Measurements from ENCODE around the gene MPV17L2. TPM values are rescaled to one million over a fixed set of nuclear protein-coding genes. Genes with fewer than 3 reads are reported as not detected.

MPV17L2 gene
- total RNA-seq, 3 donors from 2014 or later, result 6.7 to 12.4 (median 12.0) TPM

- ATAC-seq (no peak), DNase-seq (no peak)
- H3K4me1 ChIP-seq (ENCODE audit: low read depth), result peaks cover 7% of the 10 kb centered on the region
- intact Hi-C loops (cut with DNase I, micrococcal nuclease), result no loop called here
- H3K36me3 ChIP-seq (ENCODE audit: low read depth), result peaks cover under 1% of the 10 kb centered on the region
- TF ChIP-seq, protein P1, sequence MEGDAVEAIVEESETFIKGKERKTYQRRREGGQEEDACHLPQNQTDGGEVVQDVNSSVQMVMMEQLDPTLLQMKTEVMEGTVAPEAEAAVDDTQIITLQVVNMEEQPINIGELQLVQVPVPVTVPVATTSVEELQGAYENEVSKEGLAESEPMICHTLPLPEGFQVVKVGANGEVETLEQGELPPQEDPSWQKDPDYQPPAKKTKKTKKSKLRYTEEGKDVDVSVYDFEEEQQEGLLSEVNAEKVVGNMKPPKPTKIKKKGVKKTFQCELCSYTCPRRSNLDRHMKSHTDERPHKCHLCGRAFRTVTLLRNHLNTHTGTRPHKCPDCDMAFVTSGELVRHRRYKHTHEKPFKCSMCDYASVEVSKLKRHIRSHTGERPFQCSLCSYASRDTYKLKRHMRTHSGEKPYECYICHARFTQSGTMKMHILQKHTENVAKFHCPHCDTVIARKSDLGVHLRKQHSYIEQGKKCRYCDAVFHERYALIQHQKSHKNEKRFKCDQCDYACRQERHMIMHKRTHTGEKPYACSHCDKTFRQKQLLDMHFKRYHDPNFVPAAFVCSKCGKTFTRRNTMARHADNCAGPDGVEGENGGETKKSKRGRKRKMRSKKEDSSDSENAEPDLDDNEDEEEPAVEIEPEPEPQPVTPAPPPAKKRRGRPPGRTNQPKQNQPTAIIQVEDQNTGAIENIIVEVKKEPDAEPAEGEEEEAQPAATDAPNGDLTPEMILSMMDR (IDR thresholded peaks at IDR 0.05), result no peak
- H3K9me3 ChIP-seq, result no peaks in the 10 kb centered on the region
- no peak overlapping the region for H3K4me3 ChIP-seq
These were observed 36.5 kb downstream of the MPV17L2 start for GRCh38 chr19:18229474-18229873.

- Histone ChIP-seq H3K4me1 (ENCODE audit: low read depth) (peaks cover 4% of the 10 kb centered on the region), H3K36me3 (ENCODE audit: low read depth) (no peaks in the 10 kb centered on the region), H3K9me3 (no peaks in the 10 kb centered on the region), H3K4me3 (no peak overlapping the region)
- DNase-seq (no peak), ATAC-seq (no peak)
- TF ChIP-seq, protein P1 (IDR thresholded peaks at IDR 0.05), result no peak
- intact Hi-C loops (cut with DNase I, micrococcal nuclease), result no loop called here
These were observed 36.9 kb downstream of the MPV17L2 start for GRCh38 chr19:18229915-18230314.

DNA sequence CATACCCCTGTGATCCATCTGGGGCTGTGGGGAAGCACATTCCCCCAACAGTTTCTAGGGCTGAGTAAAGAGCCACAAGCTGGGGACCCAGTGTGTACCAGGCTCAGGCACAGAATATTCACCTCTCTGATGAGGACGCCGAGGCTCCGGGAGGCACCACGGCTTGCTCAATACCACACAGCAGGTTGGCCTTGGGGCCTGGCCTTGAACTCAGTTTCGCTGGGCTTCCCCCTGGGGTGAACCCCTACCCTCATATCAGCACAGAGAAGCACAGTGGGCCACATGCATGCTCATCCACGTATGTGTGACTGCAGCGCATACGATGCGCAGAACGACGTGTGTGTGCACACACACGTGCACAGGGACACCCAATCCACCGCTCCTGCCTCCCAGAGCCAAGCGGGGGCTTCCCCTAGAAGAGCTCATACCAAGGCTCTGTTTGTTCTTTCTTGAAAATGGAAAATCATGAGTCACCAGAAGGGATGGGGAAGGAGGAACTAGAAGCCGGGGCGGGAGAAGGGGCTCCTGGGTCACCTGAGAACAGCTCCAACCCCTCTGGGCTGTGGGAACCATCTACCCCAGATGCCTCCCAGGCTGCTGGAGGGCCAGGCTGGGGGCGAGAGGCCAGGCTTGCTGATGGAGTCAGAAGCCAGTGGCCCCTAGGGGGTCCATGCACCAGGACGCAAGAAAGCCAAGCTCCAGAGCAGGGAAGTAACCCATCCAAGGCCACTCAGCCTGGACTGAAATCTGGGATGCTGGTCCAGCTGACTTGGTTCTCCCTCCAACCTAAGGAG is 38.1 kb downstream of the MPV17L2 start:
- TF ChIP-seq, protein P1 (IDR thresholded peaks at IDR 0.05), result no peak
- Histone ChIP-seq H3K36me3 (ENCODE audit: low read depth) (no peaks in the 10 kb centered on the region), H3K4me1 (ENCODE audit: low read depth) (peaks cover under 1% of the 10 kb centered on the region), H3K4me3 (no peak overlapping the region), H3K9me3 (no peaks in the 10 kb centered on the region)
- DNase-seq (no peak), ATAC-seq (peak; percentile 15)
- intact Hi-C loops (cut with DNase I, micrococcal nuclease), result no loop called here

DNA sequence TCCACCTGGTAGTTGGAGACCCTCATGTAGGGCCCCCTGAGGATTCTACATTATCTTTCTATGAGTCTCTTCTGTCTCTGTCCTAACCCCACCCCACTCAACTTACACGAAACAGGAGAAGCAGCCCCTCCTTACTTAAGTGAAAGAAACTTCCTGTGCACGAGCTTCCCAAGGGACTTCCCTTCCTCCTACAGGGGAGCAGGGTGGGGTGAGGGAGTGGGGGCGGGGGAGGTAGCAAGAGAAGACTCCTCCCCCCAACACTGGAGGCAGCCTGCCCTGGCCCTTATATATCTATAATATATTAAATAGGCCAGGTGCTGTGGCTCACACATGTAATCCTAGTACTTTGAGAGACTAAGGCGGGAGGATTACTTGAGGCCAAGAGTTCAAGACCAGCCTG is 38.8 kb downstream of the MPV17L2 start:
- intact Hi-C loops (cut with DNase I, micrococcal nuclease), result no loop called here
- ATAC-seq, result no peak
- Histone ChIP-seq H3K9me3 (no peaks in the 10 kb centered on the region), H3K36me3 (ENCODE audit: low read depth) (no peaks in the 10 kb centered on the region), H3K4me3 (no peak overlapping the region), H3K4me1 (ENCODE audit: low read depth) (no peaks in the 10 kb centered on the region)
- no peak for DNase-seq
- TF ChIP-seq, protein P1 (IDR thresholded peaks at IDR 0.05), result no peak

DNA sequence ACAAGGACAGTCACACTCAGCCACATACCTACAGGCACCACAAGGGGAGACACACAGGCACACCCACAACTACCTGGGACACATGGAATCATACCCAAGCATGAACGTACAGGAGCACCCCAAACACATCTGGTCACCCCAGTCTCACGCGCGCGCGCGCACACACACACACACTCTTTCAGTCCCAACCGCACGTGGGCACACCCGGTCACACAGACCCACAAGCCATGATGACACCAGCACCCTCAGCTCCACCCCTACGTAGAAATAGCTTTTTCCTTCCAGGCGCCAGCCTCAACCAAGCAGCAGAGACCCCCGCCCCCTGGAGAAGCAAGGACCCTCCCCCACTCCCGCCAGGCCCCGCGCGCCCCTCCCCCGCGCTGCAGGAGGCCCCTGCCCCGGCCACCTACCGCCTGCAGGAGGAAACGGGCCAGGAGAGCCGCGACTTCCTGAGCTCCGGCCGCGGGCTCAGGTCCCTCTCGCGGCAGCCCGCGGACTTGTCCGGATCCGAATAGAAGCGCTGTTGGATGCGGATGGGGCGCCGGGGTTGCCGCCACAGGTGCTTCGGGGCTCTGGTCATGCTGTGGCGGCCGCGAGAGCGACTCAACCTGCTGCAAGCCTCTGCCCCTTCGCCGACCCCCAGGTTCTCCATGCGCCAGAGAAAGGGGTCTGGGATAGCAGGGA is 39.7 kb downstream of the MPV17L2 start:
- Histone ChIP-seq H3K4me3 (no peak overlapping the region), H3K4me1 (ENCODE audit: low read depth) (no peaks in the 10 kb centered on the region), H3K36me3 (ENCODE audit: low read depth) (no peaks in the 10 kb centered on the region), H3K9me3 (no peaks in the 10 kb centered on the region)
- intact Hi-C loops (cut with DNase I, micrococcal nuclease), result no loop called here
- no peak for DNase-seq
- TF ChIP-seq, protein P1 (IDR thresholded peaks at IDR 0.05), result no peak
- no peak for ATAC-seq

Data from mucosa of descending colon (tissue), 3 donors.